Spleen (tissue), 11 donors: Measurements from ENCODE around the gene RPGRIP1L. TPM values are rescaled to one million over a fixed set of nuclear protein-coding genes. Genes with fewer than 3 reads are reported as not detected.

Source experiments
- DNase-seq: peaks from one replicate; pipeline ENCODE4 v3.0.0-alpha.2; 2020
- H3K27ac ChIP-seq, 8 donors: fragments of 200-600 bp; sonication (generic) in 7 of 8; 1 replicate in 4 of 8; 2 replicates in 4 of 8; pipeline versions ENCODE4 v1.5.0 to v1.8.0; 2016 to 2021; ENCODE audit warnings: inconsistent platforms in 4 of 8, mild to moderate bottlenecking in 4 of 8, moderate library complexity in 1 of 8
- H3K27me3 ChIP-seq, 7 donors: fragments of 200-600 bp; sonication (generic) in 6 of 7; replicated peaks in 1 of 7; 1 replicate in 4 of 7; 2 replicates in 3 of 7; pipeline versions ENCODE4 v1.5.0 to v1.8.0; 2016 to 2021; ENCODE audit warnings: inconsistent platforms in 3 of 7, mild to moderate bottlenecking in 1 of 7
- H3K36me3 ChIP-seq, 6 donors: fragments of 200-600 bp; sonication (generic) in 5 of 6; 1 replicate in 4 of 6; 2 replicates in 2 of 6; pipeline versions ENCODE4 v1.5.0 to v1.8.0; 2016 to 2021; ENCODE audit warnings: inconsistent platforms in 2 of 6
- H3K4me1 ChIP-seq, 6 donors: fragments of 200-600 bp; sonication (generic) in 5 of 6; 1 replicate in 3 of 6; 2 replicates in 3 of 6; pipeline versions ENCODE4 v1.5.0 to v1.8.0; 2016 to 2021; ENCODE audit warnings: inconsistent platforms in 3 of 6
- H3K4me3 ChIP-seq, 8 donors: fragments of 200-600 bp; sonication (generic) in 7 of 8; 1 replicate in 4 of 8; 2 replicates in 4 of 8; pipeline versions ENCODE4 v1.5.0 to v1.8.0; 2016 to 2021; ENCODE audit warnings: inconsistent platforms in 4 of 8, mild to moderate bottlenecking in 4 of 8, moderate library complexity in 2 of 8
- H3K9me3 ChIP-seq, 8 donors: fragments of 200-600 bp; sonication (generic) in 7 of 8; 1 replicate in 4 of 8; 2 replicates in 4 of 8; pipeline versions ENCODE4 v1.5.0 to v1.8.0; 2016 to 2021; ENCODE audit warnings: inconsistent platforms in 4 of 8
- POLR2A ChIP-seq, 3 donors: fragments of 450-650 bp; IDR thresholded peaks; one replicate each; pipeline ENCODE4 v1.5.1; 2017; ENCODE audit warnings: antibody characterized with exemption in 3 of 3, mild to moderate bottlenecking in 1 of 3
- POLR2AphosphoS5 ChIP-seq, 3 donors: sonication (generic); formaldehyde crosslinking; IDR thresholded peaks; one replicate each; pipeline ENCODE4 v1.5.1; 2017; ENCODE audit warnings: antibody characterized with exemption in 3 of 3
- WGBS, 5 donors: extraction: QIAGEN DNeasy Blood & Tissue Kit in 3 of 5; methylation state at CpG; one replicate each; pipeline versions ENCODE4 v1.1.5 to v1.1.7; 2013 to 2018; 5-methylcytosine and 5-hydroxymethylcytosine counted together
- intact Hi-C: fragments of 100-400 bp; cut with DNase I; formaldehyde crosslinking; loops from one replicate; pipeline ENCODE4 v1.15.0; 2023; ENCODE audit warnings: low total_unique reads
- polyA plus RNA-seq, 3 donors: library from polyadenylated mRNA; stranded (reverse); fragments of 200-250 nt; gene quantifications; one replicate each; pipeline ENCODE4 v1.2.1, GENCODE V29; 2013
- total RNA-seq, 7 donors: library from RNA; depleted of rRNA in 3 of 7; stranded (reverse); fragments of >200 nt in 3 of 7; fragmentation: NEBNext Ultra II Directional in 4 of 7; extraction: Animal tissue kit (Norgen Biotek cat#: 25700) in 4 of 7; gene quantifications; one replicate each; pipeline versions ENCODE4 v1.1.0 to v1.2.1, GENCODE V29; 2016 to 2021
- TF ChIP-seq, protein P1 (sequence below), 11 experiments: fragments of 200-600 bp in 7 of 11; fragments of 450-650 bp in 4 of 11; sonication (generic) in 4 of 11; IDR thresholded peaks in 8 of 11; conservative IDR thresholded peaks in 3 of 11; 1 replicate in 7 of 11; 2 replicates in 4 of 11; pipeline versions ENCODE4 v1.4.0 to v1.8.0; 2016 to 2021; ENCODE audit warnings: antibody characterized with exemption in 11 of 11, inconsistent platforms in 4 of 11, mild to moderate bottlenecking in 1 of 11
- donor health status: healthy with polysubstance abuse.
- donor health status: DM: no; HTN: no; CAD: no; lungs with moderate emphysema.
- donor health status: DM: no; HTN: no; CAD: no.
- donor health status: Bipolar disorder and iron deficiency.
- donor health status: healthy.
- donor health status: DM: no; HTN: no; CAD: no.
- donor health status: DM: yes; HTN: yes; CAD: no.

RPGRIP1L gene
- total and polyA plus RNA-seq, 10 donors, result 0.65 to 4.4 (median 2.4) TPM

DNA sequence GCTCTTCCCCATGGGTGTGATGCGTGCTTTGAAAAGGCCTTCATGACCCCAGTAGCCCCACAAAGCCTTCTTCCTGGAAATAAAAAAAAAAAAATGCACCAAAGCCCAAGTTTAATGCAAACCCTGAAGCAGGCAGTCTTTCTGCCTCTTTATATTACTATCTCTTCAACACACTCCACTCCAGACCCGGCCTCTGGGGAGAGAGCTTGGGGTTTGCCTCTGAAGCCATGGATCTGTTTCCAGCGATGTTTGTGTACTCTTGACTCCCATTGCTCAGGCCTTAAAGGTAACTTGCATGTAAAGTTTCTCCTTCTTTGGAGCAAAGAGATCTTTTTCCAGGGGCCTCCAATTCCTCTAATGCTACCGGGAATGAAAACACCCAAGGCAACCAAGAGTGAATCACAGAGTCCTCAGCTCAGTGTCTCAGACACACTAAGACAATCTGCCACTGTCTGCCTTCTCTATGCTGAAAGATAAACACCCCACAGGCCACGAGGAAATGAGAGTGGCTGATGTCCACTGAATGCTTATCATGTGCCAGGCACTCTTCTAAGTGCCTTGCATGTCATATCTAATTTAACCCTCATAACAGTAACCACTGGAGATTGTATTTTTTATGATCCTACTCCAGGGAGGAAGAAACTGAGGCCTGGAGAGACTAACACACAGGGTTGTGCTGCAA, 144.2 kb downstream of the RPGRIP1L start:
- intact Hi-C loops, result loop anchor here (10.0 kb wide), 1 partner anchor 1695 kb away; no protein-coding TSS in a partner anchor
- no peaks in the 10 kb centered on the region for H3K4me1 ChIP-seq
- no peaks in the 10 kb centered on the region for H3K36me3 ChIP-seq
- H3K27ac ChIP-seq, result no peak overlapping the region
- WGBS, 5 donors, result 75 to 87% (median 84%) methylated on average over 5 of the region's 5 CpGs
- TF ChIP-seq POLR2A (IDR thresholded peaks at IDR 0.05) (no peak), POLR2AphosphoS5 (IDR thresholded peaks at IDR 0.05) (no peak)
- TF ChIP-seq, protein P1, sequence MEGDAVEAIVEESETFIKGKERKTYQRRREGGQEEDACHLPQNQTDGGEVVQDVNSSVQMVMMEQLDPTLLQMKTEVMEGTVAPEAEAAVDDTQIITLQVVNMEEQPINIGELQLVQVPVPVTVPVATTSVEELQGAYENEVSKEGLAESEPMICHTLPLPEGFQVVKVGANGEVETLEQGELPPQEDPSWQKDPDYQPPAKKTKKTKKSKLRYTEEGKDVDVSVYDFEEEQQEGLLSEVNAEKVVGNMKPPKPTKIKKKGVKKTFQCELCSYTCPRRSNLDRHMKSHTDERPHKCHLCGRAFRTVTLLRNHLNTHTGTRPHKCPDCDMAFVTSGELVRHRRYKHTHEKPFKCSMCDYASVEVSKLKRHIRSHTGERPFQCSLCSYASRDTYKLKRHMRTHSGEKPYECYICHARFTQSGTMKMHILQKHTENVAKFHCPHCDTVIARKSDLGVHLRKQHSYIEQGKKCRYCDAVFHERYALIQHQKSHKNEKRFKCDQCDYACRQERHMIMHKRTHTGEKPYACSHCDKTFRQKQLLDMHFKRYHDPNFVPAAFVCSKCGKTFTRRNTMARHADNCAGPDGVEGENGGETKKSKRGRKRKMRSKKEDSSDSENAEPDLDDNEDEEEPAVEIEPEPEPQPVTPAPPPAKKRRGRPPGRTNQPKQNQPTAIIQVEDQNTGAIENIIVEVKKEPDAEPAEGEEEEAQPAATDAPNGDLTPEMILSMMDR (IDR thresholded peaks at IDR 0.05 in 8 of 11, conservative IDR thresholded peaks at IDR 0.05 in 3 of 11), result no peak
- H3K27me3 ChIP-seq, result no peaks in the 10 kb centered on the region
- H3K9me3 ChIP-seq, result no peaks in the 10 kb centered on the region
- DNase-seq, result no peak
- H3K4me3 ChIP-seq, result no peak overlapping the region

- TF ChIP-seq POLR2AphosphoS5 (IDR thresholded peaks at IDR 0.05) (no peak), POLR2A (IDR thresholded peaks at IDR 0.05) (no peak)
- TF ChIP-seq, protein P1 (IDR thresholded peaks at IDR 0.05 in 8 of 11, conservative IDR thresholded peaks at IDR 0.05 in 3 of 11), result no peak
- Histone ChIP-seq H3K9me3 (no peaks in the 10 kb centered on the region), H3K36me3 (no peaks in the 10 kb centered on the region), H3K27ac (no peak overlapping the region), H3K27me3 (peaks cover 0 to under 1% (median 0%) of the 10 kb centered on the region in 7 donors), H3K4me3 (no peak overlapping the region), H3K4me1 (no peaks in the 10 kb centered on the region)
- DNase-seq, result no peak
- 87 to 96% (median 92%) methylated on average over 5 of the region's 5 CpGs for WGBS, 5 donors
- intact Hi-C loops, result loop anchor here (10.0 kb wide), 1 partner anchor 1696 kb away; no protein-coding TSS in a partner anchor
Observed at GRCh38 chr16:53558710-53559109, 144.9 kb downstream of the RPGRIP1L start.

DNA sequence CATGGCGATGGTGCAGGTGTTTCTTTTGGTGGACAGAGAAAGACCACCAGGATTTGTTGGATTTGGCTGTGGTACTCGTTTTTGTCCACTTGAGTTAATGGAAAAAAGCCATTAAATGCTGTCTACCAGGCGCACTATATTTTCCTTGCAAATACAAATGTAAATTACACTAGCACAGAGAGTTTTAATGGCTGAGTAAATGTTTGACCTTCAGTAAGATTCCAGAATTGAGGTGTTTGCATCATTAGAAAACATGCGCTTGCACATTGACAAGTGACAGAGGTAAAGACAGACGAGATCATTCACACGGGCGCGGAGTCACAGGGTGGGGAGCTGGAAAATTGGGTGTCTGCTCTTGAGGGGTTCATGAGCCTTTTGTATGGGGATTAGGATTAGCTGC, 147.1 kb downstream of the RPGRIP1L start:
- intact Hi-C loops, result loop anchor here (10.0 kb wide), 1 partner anchor 1698 kb away; no protein-coding TSS in a partner anchor
- WGBS, 5 donors, result 80 to 93% (median 89%) methylated on average over 8 of the region's 8 CpGs
- H3K36me3 ChIP-seq, result no peaks in the 10 kb centered on the region

More for the DNA sequence above, 147.1 kb downstream of the RPGRIP1L start:
- no peak for TF ChIP-seq POLR2AphosphoS5 (IDR thresholded peaks at IDR 0.05)
- TF ChIP-seq, protein P1 (IDR thresholded peaks at IDR 0.05 in 8 of 11, conservative IDR thresholded peaks at IDR 0.05 in 3 of 11), result no peak
- TF ChIP-seq POLR2A (IDR thresholded peaks at IDR 0.05), result no peak
- DNase-seq, result no peak
- no peak overlapping the region for H3K4me3 ChIP-seq
- no peaks in the 10 kb centered on the region for H3K4me1 ChIP-seq
- no peak overlapping the region for H3K27ac ChIP-seq
- no peaks in the 10 kb centered on the region for H3K9me3 ChIP-seq
- H3K27me3 ChIP-seq, result peaks cover 0 to 17% (median 0%) of the 10 kb centered on the region in 7 donors
